HepG2 (cell line): ENCODE measurements around the gene RPS19BP1. TPM values are rescaled to one million over a fixed set of nuclear protein-coding genes. Genes with fewer than 3 reads are reported as not detected.
A peak's percentile ranks its signal among the peaks of the same experiment; 100 is the strongest.

ENCODE experiments used
- AGO2 ChIP-seq: fragments of 200-400 bp; formaldehyde crosslinking; optimal IDR thresholded peaks from 2 replicates; pipeline ENCODE3; 2017; ENCODE audit warnings: mild to moderate bottlenecking, low read depth, low read length, moderate library complexity
- ERF ChIP-seq: IDR thresholded peaks from 2 replicates; pipeline ENCODE4 v1.6.1; 2018; ENCODE audit warnings: missing biosample characterization, missing genetic modification reagents
- GTF2F1 ChIP-seq: fragments of 150-350 bp; IDR thresholded peaks from 2 replicates; pipeline ENCODE4 v1.6.1; 2014; ENCODE audit warnings: low read length
- HBP1 ChIP-seq: IDR thresholded peaks from 2 replicates; pipeline ENCODE4 v1.6.1; 2016; ENCODE audit warnings: low read depth, control low read depth
- HNRNPUL1 ChIP-seq: fragments of 200-400 bp; formaldehyde crosslinking; IDR thresholded peaks from 2 replicates; pipeline ENCODE4 v1.6.1; 2017; ENCODE audit warnings: low read depth, mild to moderate bottlenecking, low read length, moderate library complexity
- IKZF1 ChIP-seq: fragments of 450-650 bp; IDR thresholded peaks from 2 replicates; pipeline ENCODE4 v1.7.1; 2016
- IKZF5 ChIP-seq: IDR thresholded peaks from 2 replicates; pipeline ENCODE4 v1.6.1; 2018; ENCODE audit warnings: missing genetic modification reagents, mild to moderate bottlenecking, missing compliant biosample characterization
- JARID2 ChIP-seq: sonication (generic); formaldehyde crosslinking; IDR thresholded peaks from 2 replicates; pipeline ENCODE4 v1.8.1; 2023; ENCODE audit warnings: missing genetic modification reagents, inconsistent platforms; ENCODE audit not compliant: insufficient replicate concordance
- KAT2B ChIP-seq: fragments of 150-350 bp; IDR thresholded peaks from 2 replicates; pipeline ENCODE4 v1.6.1; 2014; ENCODE audit warnings: low read depth, low read length, borderline replicate concordance
- NRL ChIP-seq: sonication (generic); formaldehyde crosslinking; IDR thresholded peaks from 2 replicates; pipeline ENCODE4 v1.5.0; 2020; ENCODE audit warnings: missing genetic modification reagents, mild to moderate bottlenecking, moderate library complexity, borderline replicate concordance
- PRDM15 ChIP-seq: sonication (generic); formaldehyde crosslinking; IDR thresholded peaks from 2 replicates; pipeline ENCODE4 v1.4.0; 2020; ENCODE audit warnings: missing genetic modification reagents
- PREB ChIP-seq: sonication (generic); formaldehyde crosslinking; IDR thresholded peaks from 2 replicates; pipeline ENCODE4 v1.4.0; 2020; ENCODE audit warnings: missing genetic modification reagents
- SSRP1 ChIP-seq: IDR thresholded peaks from 2 replicates; pipeline ENCODE4 v1.6.1; 2016; ENCODE audit warnings: control low read depth
- TERF1 ChIP-seq: sonication (generic); formaldehyde crosslinking; IDR thresholded peaks from 2 replicates; pipeline ENCODE4 v1.8.0; 2022; ENCODE audit warnings: mild to moderate bottlenecking, missing genetic modification reagents, moderate library complexity
- THAP11 ChIP-seq: IDR thresholded peaks from 2 replicates; pipeline ENCODE4 v1.6.1; 2016; ENCODE audit warnings: missing biosample characterization, missing genetic modification reagents
- TOPORS ChIP-seq: sonication (generic); formaldehyde crosslinking; IDR thresholded peaks from 2 replicates; pipeline ENCODE4 v1.8.0; 2023; ENCODE audit warnings: mild to moderate bottlenecking, missing genetic modification reagents
- ZMAT3 ChIP-seq: sonication (generic); formaldehyde crosslinking; conservative IDR thresholded peaks from 2 replicates; pipeline ENCODE4 v1.7.0; 2021; ENCODE audit warnings: missing genetic modification reagents
- ZNF263 ChIP-seq: sonication (generic); formaldehyde crosslinking; IDR thresholded peaks from 2 replicates; pipeline ENCODE4 v1.4.0; 2020; ENCODE audit warnings: missing genetic modification reagents
- ZNF414 ChIP-seq: sonication (generic); formaldehyde crosslinking; IDR thresholded peaks from 2 replicates; pipeline ENCODE4 v1.5.0; 2020; ENCODE audit warnings: missing genetic modification reagents
- ZNF672 ChIP-seq: sonication (generic); formaldehyde crosslinking; IDR thresholded peaks from 2 replicates; pipeline ENCODE4 v1.8.1; 2022; ENCODE audit warnings: missing genetic modification reagents
- ZNF713 ChIP-seq: sonication (generic); formaldehyde crosslinking; IDR thresholded peaks from 2 replicates; pipeline ENCODE4 v1.4.0; 2020; ENCODE audit warnings: mild to moderate bottlenecking, missing genetic modification reagents
- polyA plus RNA-seq, 8 experiments: library from polyadenylated mRNA; depleted of rRNA in 3 of 8; stranded (reverse) in 7 of 8; unstranded in 1 of 8; fragments of >200 nt; fragmentation: Illumina TruSeq in 4 of 8; extraction: Trizol in 4 of 8; gene quantifications; 2 replicates each; pipeline versions ENCODE4 v1.2.1 to v1.2.3, GENCODE V29; 2011 to 2016; ENCODE audit warnings: low read depth in 4 of 8, missing spikeins in 1 of 8, mixed read lengths in 1 of 8; ENCODE audit not compliant: insufficient read depth in 1 of 8
- total RNA-seq, 5 experiments: library from RNA; depleted of rRNA; stranded (reverse); fragments of >200 nt; fragmentation: Illumina TruSeq; extraction: Trizol; gene quantifications; 2 replicates each; pipeline ENCODE4 v1.2.3, GENCODE V29; 2016; ENCODE audit warnings: low read depth in 1 of 5

RPS19BP1 gene
- total and polyA plus RNA-seq, 2 of the 13 experiments (the other 11 are each of a cell fraction or from before 2014, with no cell fraction given): 44.3 to 81.3 TPM

GRCh38 chr22:39532215-39533073 lies at the start of gene RPS19BP1 (continued):
- no peak for TF ChIP-seq PREB
- no peak for TF ChIP-seq HBP1 (CRISPR knock-in tag)
- no peak for TF ChIP-seq ZNF672 (CRISPR knock-in tag)
- no peak for TF ChIP-seq ZNF713
- TF ChIP-seq THAP11: peak; percentile 92
- no peak for TF ChIP-seq HNRNPUL1
- TF ChIP-seq IKZF5 (CRISPR knock-in tag): peak; percentile 70; the same call in 1 of the 2 replicates
- TF ChIP-seq GTF2F1: no peak
- peak; percentile 63 for TF ChIP-seq PRDM15 (CRISPR knock-in tag)
- no peak for TF ChIP-seq TERF1 (CRISPR knock-in tag)
- no peak for TF ChIP-seq IKZF1
- TF ChIP-seq ZNF414 (CRISPR knock-in tag): no peak; the same call in 1 of the 2 replicates
- no peak for TF ChIP-seq ZNF263 (CRISPR knock-in tag)
- peak; percentile 21; the same call in 1 of the 2 replicates for TF ChIP-seq NRL (CRISPR knock-in tag)
- no peak for TF ChIP-seq JARID2 (CRISPR knock-in tag)
- no peak for TF ChIP-seq TOPORS
- TF ChIP-seq KAT2B: no peak
- TF ChIP-seq SSRP1 (CRISPR knock-in tag): no peak
- peak; percentile 82; the same call in 1 of the 2 replicates for TF ChIP-seq ZMAT3 (CRISPR knock-in tag)
- TF ChIP-seq AGO2: peak; percentile 74
- TF ChIP-seq ERF (CRISPR knock-in tag): peak; percentile 88
